ENCODE data around the gene CACNA1D. TPM values are rescaled to one million over a fixed set of nuclear protein-coding genes. Genes with fewer than 3 reads are reported as not detected.

CACNA1D gene
- polyA plus RNA-seq, 1 donor (not counting 4 experiments of a cell fraction or from before 2014, with no cell fraction given): 0.20 TPM

GRCh38 chr3:53841296-53841695 lies 346.9 kb downstream of the CACNA1D start:
- Histone ChIP-seq H2AFZ (ENCODE audit: control insufficient read depth, low read length) (no peak overlapping the region), H3K4me3 (ENCODE audit: control insufficient read depth in 2 of 3, extremely low read depth in 1 of 3, insufficient read depth in 2 of 3, low read depth in 1 of 3, low read length in 3 of 3) (no peak overlapping the region), H3K36me3 (ENCODE audit: control insufficient read depth in 2 of 2, extremely low read depth in 1 of 2, insufficient read depth in 2 of 2, low read length in 2 of 2) (no peaks in the 10 kb centered on the region), H4K20me1 (ENCODE audit: control insufficient read depth, extremely low read depth, insufficient read depth, low read length) (no peaks in the 10 kb centered on the region), H3K9me3 (ENCODE audit: control insufficient read depth, low read depth, low read length) (no peaks in the 10 kb centered on the region), H3K27me3 (ENCODE audit: control insufficient read depth, extremely low read depth, insufficient read depth, low read length) (peaks cover 22% of the 10 kb centered on the region), H3K9ac (ENCODE audit: control insufficient read depth, extremely low read depth, insufficient read depth, low read length) (no peak overlapping the region), H3K9me1 (ENCODE audit: control insufficient read depth, extremely low read depth, insufficient read depth, low read length) (no peaks in the 10 kb centered on the region), H3K4me1 (ENCODE audit: control insufficient read depth, extremely low read depth, insufficient read depth, low read length) (no peaks in the 10 kb centered on the region), H3K4me2 (ENCODE audit: control insufficient read depth, extremely low read depth, insufficient read depth, low read depth, low read length) (no peak overlapping the region), H3K27ac (ENCODE audit: control insufficient read depth, insufficient read depth, low read length) (no peak overlapping the region), H3K79me2 (ENCODE audit: control insufficient read depth, insufficient read depth, low read length) (no peaks in the 10 kb centered on the region)
- DNase-seq (ENCODE audit: low read depth, low spot score): no peak
- no peak for FAIRE-seq
- dilution Hi-C loops (cut with MboI; ENCODE audit: extremely low pct_ligation_motif_present, low sequenced_read_pairs): no loop called here
- no peak for TF ChIP-seq CTCF (optimal IDR thresholded peaks at IDR 0.05 in 1 of 3, IDR thresholded peaks at IDR 0.05 in 1 of 3, conservative IDR thresholded peaks at IDR 0.05 in 1 of 3; ENCODE audit: extremely low read depth in 1 of 3, insufficient read depth in 2 of 3, low read length in 3 of 3)
- TF ChIP-seq EZH2 (IDR thresholded peaks at IDR 0.05; ENCODE audit: low read length): no peak

GRCh38 chr3:53842436-53843194 lies 348.2 kb downstream of the CACNA1D start:
- no peak for FAIRE-seq
- H3K4me2 ChIP-seq (ENCODE audit: control insufficient read depth, extremely low read depth, insufficient read depth, low read depth, low read length): no peak overlapping the region
- dilution Hi-C loops (cut with MboI; ENCODE audit: extremely low pct_ligation_motif_present, low sequenced_read_pairs): no loop called here

More at GRCh38 chr3:53842436-53843194, 348.2 kb downstream of the CACNA1D start:
- H3K4me1 ChIP-seq (ENCODE audit: control insufficient read depth, extremely low read depth, insufficient read depth, low read length): peaks cover 4% of the 10 kb centered on the region
- no peaks in the 10 kb centered on the region for H3K36me3 ChIP-seq (ENCODE audit: control insufficient read depth in 2 of 2, extremely low read depth in 1 of 2, insufficient read depth in 2 of 2, low read length in 2 of 2)
- H2AFZ ChIP-seq (ENCODE audit: control insufficient read depth, low read length): no peak overlapping the region
- H3K4me3 ChIP-seq (ENCODE audit: control insufficient read depth in 2 of 3, extremely low read depth in 1 of 3, insufficient read depth in 2 of 3, low read depth in 1 of 3, low read length in 3 of 3): no peak overlapping the region
- TF ChIP-seq EZH2 (IDR thresholded peaks at IDR 0.05; ENCODE audit: low read length): no peak
- no peak for TF ChIP-seq CTCF (optimal IDR thresholded peaks at IDR 0.05 in 1 of 3, IDR thresholded peaks at IDR 0.05 in 1 of 3, conservative IDR thresholded peaks at IDR 0.05 in 1 of 3; ENCODE audit: extremely low read depth in 1 of 3, insufficient read depth in 2 of 3, low read length in 3 of 3)
- H3K79me2 ChIP-seq (ENCODE audit: control insufficient read depth, insufficient read depth, low read length): no peaks in the 10 kb centered on the region
- H3K27ac ChIP-seq (ENCODE audit: control insufficient read depth, insufficient read depth, low read length): no peak overlapping the region
- no peaks in the 10 kb centered on the region for H3K9me3 ChIP-seq (ENCODE audit: control insufficient read depth, low read depth, low read length)
- no peak for DNase-seq (ENCODE audit: low read depth, low spot score)
- no peaks in the 10 kb centered on the region for H3K9me1 ChIP-seq (ENCODE audit: control insufficient read depth, extremely low read depth, insufficient read depth, low read length)
- no peaks in the 10 kb centered on the region for H4K20me1 ChIP-seq (ENCODE audit: control insufficient read depth, extremely low read depth, insufficient read depth, low read length)
- H3K9ac ChIP-seq (ENCODE audit: control insufficient read depth, extremely low read depth, insufficient read depth, low read length): no peak overlapping the region
- peaks cover 33% of the 10 kb centered on the region for H3K27me3 ChIP-seq (ENCODE audit: control insufficient read depth, extremely low read depth, insufficient read depth, low read length)
